Measurements from ENCODE around the gene GORAB. TPM values are rescaled to one million over a fixed set of nuclear protein-coding genes. Genes with fewer than 3 reads are reported as not detected.

Gene GORAB
- polyA plus RNA-seq, 1 donor from 2014 or later = 17.8 TPM

GRCh38 chr1:170586321-170587252 lies 54.6 kb downstream of the GORAB start:
- no peak overlapping the region for H3K4me3 ChIP-seq (ENCODE audit: low read length)
- no peak for TF ChIP-seq EZH2 (IDR thresholded peaks at IDR 0.05; ENCODE audit: borderline replicate concordance, insufficient read depth, low read length, poor library complexity, severe bottlenecking)
- no peak for TF ChIP-seq EP300 (conservative IDR thresholded peaks at IDR 0.05; ENCODE audit: poor library complexity, severe bottlenecking)
- TF ChIP-seq POLR2AphosphoS5 (IDR thresholded peaks at IDR 0.05) = no peak
- TF ChIP-seq SMC3 (conservative IDR thresholded peaks at IDR 0.05; ENCODE audit: poor library complexity) = no peak
- no peak for TF ChIP-seq MXI1 (conservative IDR thresholded peaks at IDR 0.05; ENCODE audit: poor library complexity, severe bottlenecking)
- TF ChIP-seq TAF1 (IDR thresholded peaks at IDR 0.05; ENCODE audit: low read depth) = no peak
- no peak for TF ChIP-seq REST (IDR thresholded peaks at IDR 0.05; ENCODE audit: borderline replicate concordance)
- no peak for TF ChIP-seq CTCF (IDR thresholded peaks at IDR 0.05; ENCODE audit: poor library complexity, severe bottlenecking)
- TF ChIP-seq RAD21 (conservative IDR thresholded peaks at IDR 0.05) = no peak
- no peaks in the 10 kb centered on the region for H3K36me3 ChIP-seq (ENCODE audit: insufficient read depth, low read length)
- H3K9ac ChIP-seq (ENCODE audit: low read length) = no peak overlapping the region
- H4K20me1 ChIP-seq (ENCODE audit: insufficient read depth) = no peaks in the 10 kb centered on the region
- peaks cover 14% of the 10 kb centered on the region for H3K27me3 ChIP-seq (ENCODE audit: insufficient read depth, low read depth, low read length)
- no peak overlapping the region for H3K27ac ChIP-seq (ENCODE audit: low read length)
- no peaks in the 10 kb centered on the region for H3K9me3 ChIP-seq (ENCODE audit: low read length)
- no peak overlapping the region for H3K4me2 ChIP-seq (ENCODE audit: low read length)
- H3K79me2 ChIP-seq (replicated peaks; ENCODE audit: insufficient read depth, low read length) = no peaks in the 10 kb centered on the region
- no peaks in the 10 kb centered on the region for H3K9me2 ChIP-seq (ENCODE audit: insufficient read depth, low read length)
- H2AFZ ChIP-seq (ENCODE audit: low read depth, low read length) = no peak overlapping the region
- no peaks in the 10 kb centered on the region for H3F3A ChIP-seq (ENCODE audit: insufficient read depth, low read length, poor library complexity, severe bottlenecking)

DNA sequence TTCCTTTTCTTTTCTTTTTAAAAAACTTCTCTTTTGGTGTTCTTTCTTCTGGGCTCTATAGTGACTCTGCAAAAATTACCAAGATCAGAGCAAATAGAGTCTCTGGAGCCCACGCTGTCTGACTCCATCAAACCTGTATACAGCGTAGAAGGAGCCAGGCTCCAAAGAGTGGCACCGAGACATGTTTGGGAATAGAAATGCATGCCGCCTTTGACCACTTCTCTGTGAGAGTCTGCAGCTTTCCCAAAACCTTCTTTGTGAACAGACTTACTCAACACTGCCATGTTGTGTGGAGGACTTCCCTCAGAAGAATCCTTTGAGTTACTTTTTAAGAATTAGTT lies 55.3 kb downstream of the GORAB start:
- Histone ChIP-seq H4K20me1 (ENCODE audit: insufficient read depth) (no peaks in the 10 kb centered on the region), H3K9me3 (ENCODE audit: low read length) (no peaks in the 10 kb centered on the region), H3K27me3 (ENCODE audit: insufficient read depth, low read depth, low read length) (peaks cover 14% of the 10 kb centered on the region), H3K27ac (ENCODE audit: low read length) (no peak overlapping the region), H3K4me3 (ENCODE audit: low read length) (no peak overlapping the region), H3K9ac (ENCODE audit: low read length) (no peak overlapping the region), H2AFZ (ENCODE audit: low read depth, low read length) (no peak overlapping the region), H3K4me2 (ENCODE audit: low read length) (no peak overlapping the region), H3F3A (ENCODE audit: insufficient read depth, low read length, poor library complexity, severe bottlenecking) (no peaks in the 10 kb centered on the region), H3K9me2 (ENCODE audit: insufficient read depth, low read length) (no peaks in the 10 kb centered on the region), H3K79me2 (replicated peaks; ENCODE audit: insufficient read depth, low read length) (no peaks in the 10 kb centered on the region), H3K36me3 (ENCODE audit: insufficient read depth, low read length) (no peaks in the 10 kb centered on the region)
- TF ChIP-seq RAD21 (conservative IDR thresholded peaks at IDR 0.05) (no peak), TAF1 (IDR thresholded peaks at IDR 0.05; ENCODE audit: low read depth) (no peak), REST (IDR thresholded peaks at IDR 0.05; ENCODE audit: borderline replicate concordance) (no peak), EP300 (conservative IDR thresholded peaks at IDR 0.05; ENCODE audit: poor library complexity, severe bottlenecking) (no peak)
